ENCODE results near the gene DACH1. TPM values are rescaled to one million over a fixed set of nuclear protein-coding genes. Genes with fewer than 3 reads are reported as not detected.

The DACH1 gene
- total RNA-seq, 4 donors from 2014 or later: 1.2 to 7.9 (median 4.4) TPM

GRCh38 chr13:71873418-71874247 lies 6.6 kb upstream of the DACH1 start:
- TF ChIP-seq, protein P1, sequence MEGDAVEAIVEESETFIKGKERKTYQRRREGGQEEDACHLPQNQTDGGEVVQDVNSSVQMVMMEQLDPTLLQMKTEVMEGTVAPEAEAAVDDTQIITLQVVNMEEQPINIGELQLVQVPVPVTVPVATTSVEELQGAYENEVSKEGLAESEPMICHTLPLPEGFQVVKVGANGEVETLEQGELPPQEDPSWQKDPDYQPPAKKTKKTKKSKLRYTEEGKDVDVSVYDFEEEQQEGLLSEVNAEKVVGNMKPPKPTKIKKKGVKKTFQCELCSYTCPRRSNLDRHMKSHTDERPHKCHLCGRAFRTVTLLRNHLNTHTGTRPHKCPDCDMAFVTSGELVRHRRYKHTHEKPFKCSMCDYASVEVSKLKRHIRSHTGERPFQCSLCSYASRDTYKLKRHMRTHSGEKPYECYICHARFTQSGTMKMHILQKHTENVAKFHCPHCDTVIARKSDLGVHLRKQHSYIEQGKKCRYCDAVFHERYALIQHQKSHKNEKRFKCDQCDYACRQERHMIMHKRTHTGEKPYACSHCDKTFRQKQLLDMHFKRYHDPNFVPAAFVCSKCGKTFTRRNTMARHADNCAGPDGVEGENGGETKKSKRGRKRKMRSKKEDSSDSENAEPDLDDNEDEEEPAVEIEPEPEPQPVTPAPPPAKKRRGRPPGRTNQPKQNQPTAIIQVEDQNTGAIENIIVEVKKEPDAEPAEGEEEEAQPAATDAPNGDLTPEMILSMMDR (IDR thresholded peaks at IDR 0.05; ENCODE audit: low read depth): no peak

- TF ChIP-seq, protein P1 (IDR thresholded peaks at IDR 0.05; ENCODE audit: low read depth): no peak
Observed at GRCh38 chr13:71871844-71872243, 4.8 kb upstream of the DACH1 start.

GRCh38 chr13:71871176-71871754 lies 4.3 kb upstream of the DACH1 start:
- TF ChIP-seq, protein P1 (IDR thresholded peaks at IDR 0.05; ENCODE audit: low read depth): no peak

- TF ChIP-seq, protein P1 (IDR thresholded peaks at IDR 0.05; ENCODE audit: low read depth): no peak
Observed at GRCh38 chr13:71870100-71870499, 3.1 kb upstream of the DACH1 start.

- TF ChIP-seq, protein P1 (IDR thresholded peaks at IDR 0.05; ENCODE audit: low read depth): no peak
Observed at GRCh38 chr13:71869274-71869673, 2.3 kb upstream of the DACH1 start.

DNA sequence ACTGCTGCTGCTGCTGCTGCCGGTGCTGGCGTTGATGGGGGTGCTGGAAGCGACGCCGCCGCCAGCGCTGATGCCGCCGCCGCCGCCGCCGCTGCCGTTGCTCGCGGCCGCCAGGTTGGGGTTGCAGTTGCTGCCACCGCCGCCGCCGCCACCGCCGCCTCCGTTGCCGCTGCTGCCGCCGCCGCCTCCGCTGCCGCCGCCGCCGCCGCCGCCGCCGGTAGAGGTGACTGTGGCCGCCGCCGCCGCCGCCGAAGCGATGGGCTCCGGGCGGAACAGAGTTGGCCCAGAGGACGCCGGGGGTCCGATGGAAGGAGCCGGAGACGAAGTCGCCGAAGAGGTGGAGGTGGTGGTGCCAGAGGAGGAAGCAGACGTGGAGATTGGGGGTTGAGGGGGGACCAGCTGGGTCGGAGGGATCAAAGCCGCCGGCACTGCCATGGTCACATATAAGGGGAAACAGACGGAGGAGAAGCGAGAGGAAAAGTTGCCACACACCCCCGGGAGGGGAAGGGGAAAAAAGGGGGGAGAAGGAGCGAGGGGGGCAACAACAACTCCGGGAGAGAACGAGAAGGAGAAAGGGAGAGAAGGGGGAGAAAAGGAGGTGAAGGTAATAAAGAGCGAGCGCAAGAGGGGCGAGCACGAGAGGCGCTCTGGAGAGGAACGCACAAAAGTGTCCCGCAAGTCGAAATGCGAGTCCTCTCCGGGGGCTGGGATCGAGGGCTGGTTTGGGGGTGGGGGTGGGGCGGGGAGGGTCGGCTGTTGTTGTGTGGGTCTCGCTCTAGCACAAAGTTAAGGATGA lies 471 bp downstream of the DACH1 start:
- TF ChIP-seq, protein P1 (IDR thresholded peaks at IDR 0.05; ENCODE audit: low read depth): no peak

DNA sequence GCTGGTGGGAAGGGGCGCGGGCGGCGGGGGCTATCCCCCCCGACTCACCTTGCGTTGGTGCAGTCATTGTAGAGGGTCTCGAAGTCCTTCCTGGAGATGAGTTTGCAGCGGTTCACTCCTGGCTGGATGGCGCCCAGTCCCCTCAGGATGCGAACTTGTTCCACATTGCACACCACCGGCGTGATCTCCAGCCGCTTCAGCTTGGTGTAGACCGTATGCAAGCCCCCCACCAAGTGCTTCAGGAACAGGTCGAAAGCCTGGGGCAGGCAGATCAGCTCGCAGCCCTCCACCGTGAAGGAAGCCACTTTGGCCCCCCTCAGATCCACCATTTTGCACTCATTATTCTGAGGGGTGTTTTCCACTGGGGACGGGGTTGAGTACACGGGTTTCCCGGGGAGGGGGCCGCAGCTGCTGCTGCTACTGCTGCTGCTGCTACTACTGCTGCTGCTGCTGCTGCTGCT lies 1.1 kb downstream of the DACH1 start:
- TF ChIP-seq, protein P1 (IDR thresholded peaks at IDR 0.05; ENCODE audit: low read depth): no peak
